H9 (cell line): ENCODE data around the gene DDX28. TPM values are rescaled to one million over a fixed set of nuclear protein-coding genes. Genes with fewer than 3 reads are reported as not detected.
"Not testable (repeated sequence)": the region's sequence is repeated elsewhere in the genome, so short reads cannot be mapped to it uniquely, and the experiment has no call there.

Source experiments
- DNase-seq: peaks from one replicate; pipeline ENCODE4 v3.0.0-alpha.2; 2017
- H2AFZ ChIP-seq: one replicate; pipeline ENCODE4 v1.6.1; 2013; ENCODE audit warnings: mild to moderate bottlenecking, low read length, control low read depth, moderate library complexity
- H2AK5ac ChIP-seq: 2 replicates; pipeline ENCODE4 v1.6.1; 2013; ENCODE audit warnings: low read length, control low read depth, mixed read lengths; ENCODE audit not compliant: insufficient read length
- H2BK120ac ChIP-seq: one replicate; pipeline ENCODE4 v1.6.1; 2013; ENCODE audit warnings: low read depth, mild to moderate bottlenecking, low read length, control low read depth, inconsistent platforms; ENCODE audit not compliant: poor library complexity, severe bottlenecking
- H2BK12ac ChIP-seq: 2 replicates; pipeline ENCODE4 v1.6.1; 2013; ENCODE audit warnings: low read length, control low read depth, mixed read lengths, low read depth; ENCODE audit not compliant: insufficient read length
- H2BK15ac ChIP-seq: 2 replicates; pipeline ENCODE4 v1.6.1; 2013; ENCODE audit warnings: low read depth, low read length, control low read depth
- H2BK20ac ChIP-seq: one replicate; pipeline ENCODE4 v1.6.1; 2013; ENCODE audit warnings: low read depth, mild to moderate bottlenecking, low read length, control low read depth, inconsistent platforms; ENCODE audit not compliant: poor library complexity, severe bottlenecking
- H2BK5ac ChIP-seq: 2 replicates; pipeline ENCODE4 v1.6.1; 2013; ENCODE audit warnings: low read length, control low read depth, mixed read lengths; ENCODE audit not compliant: insufficient read length
- H3K14ac ChIP-seq: 2 replicates; pipeline ENCODE4 v1.6.1; 2013; ENCODE audit warnings: low read length, control low read depth; ENCODE audit not compliant: insufficient read depth
- H3K18ac ChIP-seq: 2 replicates; pipeline ENCODE4 v1.6.1; 2013; ENCODE audit warnings: low read depth, mild to moderate bottlenecking, mixed read lengths, low read length, control low read depth; ENCODE audit not compliant: insufficient read length
- H3K23ac ChIP-seq: 2 replicates; pipeline ENCODE4 v1.6.1; 2013; ENCODE audit warnings: low read length, control low read depth, mixed read lengths, low read depth; ENCODE audit not compliant: insufficient read length
- H3K23me2 ChIP-seq: 2 replicates; pipeline ENCODE4 v1.6.1; 2013; ENCODE audit warnings: low read depth, mild to moderate bottlenecking, mixed read lengths, low read length, control low read depth; ENCODE audit not compliant: insufficient read length, poor library complexity, severe bottlenecking
- H3K27ac ChIP-seq: 2 replicates; pipeline ENCODE4 v1.5.1; 2013; ENCODE audit warnings: low read length, control low read depth, mixed read lengths, low read depth; ENCODE audit not compliant: insufficient read length
- H3K27me3 ChIP-seq: 2 replicates; pipeline ENCODE4 v1.6.1; 2013; ENCODE audit warnings: low read length, control low read depth, inconsistent platforms; ENCODE audit not compliant: insufficient read depth
- H3K4ac ChIP-seq: 2 replicates; pipeline ENCODE4 v1.6.1; 2013; ENCODE audit warnings: low read depth, mild to moderate bottlenecking, control low read depth, inconsistent platforms, low read length, moderate library complexity
- H3K4me1 ChIP-seq: 2 replicates; pipeline ENCODE4 v1.6.1; 2013; ENCODE audit warnings: low read length, control low read depth, inconsistent platforms; ENCODE audit not compliant: insufficient read depth
- H3K4me2 ChIP-seq: 2 replicates; pipeline ENCODE4 v1.6.1; 2013; ENCODE audit warnings: low read length, control low read depth, mixed read lengths; ENCODE audit not compliant: insufficient read length, insufficient read depth
- H3K56ac ChIP-seq: 2 replicates; pipeline ENCODE4 v1.6.1; 2013; ENCODE audit warnings: low read depth, mild to moderate bottlenecking, mixed read lengths, low read length, control low read depth; ENCODE audit not compliant: insufficient read length
- H3K79me1 ChIP-seq: 2 replicates; pipeline ENCODE4 v1.6.1; 2013; ENCODE audit warnings: low read depth, mild to moderate bottlenecking, moderate library complexity, low read length, control low read depth, inconsistent platforms; ENCODE audit not compliant: insufficient read depth, poor library complexity, severe bottlenecking
- H3K79me2 ChIP-seq: 2 replicates; pipeline ENCODE4 v1.6.1; 2013; ENCODE audit warnings: low read length, control low read depth, inconsistent platforms; ENCODE audit not compliant: insufficient read depth
- H3K9ac ChIP-seq: 2 replicates; pipeline ENCODE4 v1.6.1; 2013; ENCODE audit warnings: low read length, control low read depth, mixed read lengths; ENCODE audit not compliant: insufficient read length; ENCODE audit errors: extremely low read depth
- H3K9me3 ChIP-seq: one replicate; pipeline ENCODE4 v1.6.1; 2013; ENCODE audit warnings: low read depth, low read length, inconsistent platforms; ENCODE audit not compliant: control insufficient read depth
- H3T11ph ChIP-seq: one replicate; pipeline ENCODE4 v1.6.1; 2013; ENCODE audit warnings: mild to moderate bottlenecking, low read length, control low read depth, inconsistent platforms
- H4K20me1 ChIP-seq: one replicate; pipeline ENCODE4 v1.6.1; 2013; ENCODE audit not compliant: control insufficient read depth, insufficient read length, insufficient read depth
- H4K5ac ChIP-seq: 2 replicates; pipeline ENCODE4 v1.6.1; 2013; ENCODE audit warnings: low read depth, mild to moderate bottlenecking, mixed read lengths, low read length, control low read depth; ENCODE audit not compliant: insufficient read length
- H4K8ac ChIP-seq: replicated peaks from 2 replicates; pipeline ENCODE4 v1.6.1; 2013; ENCODE audit warnings: low read length, control low read depth, mixed read lengths, low read depth; ENCODE audit not compliant: insufficient read length
- H4K91ac ChIP-seq: 2 replicates; pipeline ENCODE4 v1.6.1; 2013; ENCODE audit warnings: low read depth, mild to moderate bottlenecking, moderate library complexity, mixed read lengths, low read length, control low read depth; ENCODE audit not compliant: insufficient read length
- H3K27ac Mint-ChIP-seq, 3 experiments: 2 replicates in 2 of 3; 3 replicates in 1 of 3; pipeline ENCODE4 v1.8.0; 2020 to 2021; ENCODE audit warnings: mixed read lengths in 3 of 3, mild to moderate bottlenecking in 1 of 3, moderate library complexity in 1 of 3
- H3K27me3 Mint-ChIP-seq: 2 replicates; pipeline ENCODE4 v1.8.0; 2021; ENCODE audit warnings: low read depth, mild to moderate bottlenecking, moderate library complexity, mixed read lengths
- H3K36me3 Mint-ChIP-seq, 3 experiments: 2 replicates in 2 of 3; 3 replicates in 1 of 3; pipeline ENCODE4 v1.8.0; 2020 to 2021; ENCODE audit warnings: low read depth in 3 of 3, mixed read lengths in 3 of 3; ENCODE audit not compliant: insufficient read depth in 1 of 3
- H3K4me1 Mint-ChIP-seq, 2 experiments: 2 replicates each; pipeline ENCODE4 v1.8.0; 2020; ENCODE audit warnings: mixed read lengths in 2 of 2
- H3K4me3 Mint-ChIP-seq, 2 experiments: 2 replicates in 1 of 2; 3 replicates in 1 of 2; pipeline ENCODE4 v1.8.0; 2020 to 2021; ENCODE audit warnings: mild to moderate bottlenecking in 2 of 2, mixed read lengths in 2 of 2, moderate library complexity in 1 of 2
- H3K9me3 Mint-ChIP-seq, 2 experiments: 2 replicates in 1 of 2; 3 replicates in 1 of 2; pipeline ENCODE4 v1.8.0; 2020; ENCODE audit warnings: mild to moderate bottlenecking in 2 of 2, mixed read lengths in 2 of 2, moderate library complexity in 1 of 2
- WGBS: extraction: QIAGEN DNeasy Blood & Tissue Kit; methylation state at CpG from one replicate; pipeline ENCODE4 v1.1.7; 2013; ENCODE audit warnings: missing lambda C conversion rate, low lambda C conversion rate, mixed read lengths; ENCODE audit not compliant: insufficient read length; ENCODE audit errors: extremely low coverage; 5-methylcytosine and 5-hydroxymethylcytosine counted together
- total RNA-seq: library from RNA; stranded (reverse); gene quantifications from 2 replicates; pipeline ENCODE4 v1.2.1, GENCODE V29; 2021

DDX28 gene
- total RNA-seq, 1 experiment from 2014 or later, result 22.9 TPM

- not testable (repeated sequence) for H3K23me2 ChIP-seq, H3K4ac ChIP-seq, H3K36me3 Mint-ChIP-seq, H3K27me3 ChIP-seq, H2AK5ac ChIP-seq, DNase-seq, H4K20me1 ChIP-seq, H3K56ac ChIP-seq, H3K9me3 ChIP-seq, H3T11ph ChIP-seq, H3K23ac ChIP-seq, H2AFZ ChIP-seq, H3K27me3 Mint-ChIP-seq, H3K9ac ChIP-seq, H4K8ac ChIP-seq, H3K9me3 Mint-ChIP-seq, H3K27ac ChIP-seq, H4K91ac ChIP-seq, H4K5ac ChIP-seq, H3K18ac ChIP-seq, H2BK20ac ChIP-seq, H3K4me1 ChIP-seq, H3K79me2 ChIP-seq, H2BK12ac ChIP-seq, H3K4me2 ChIP-seq, H3K4me3 Mint-ChIP-seq, H3K4me1 Mint-ChIP-seq, H2BK120ac ChIP-seq, H2BK5ac ChIP-seq, H3K14ac ChIP-seq, H2BK15ac ChIP-seq, H3K27ac Mint-ChIP-seq, H3K79me1 ChIP-seq
- no CpG with 5 or more reads among the region's 36 CpGs for WGBS
Observed at GRCh38 chr16:67998231-67998778, 24.7 kb downstream of the DDX28 start.
